Neuron (in vitro differentiated cells): ENCODE measurements around the gene TCF4.
"Not testable (repeated sequence)": the region's sequence is repeated elsewhere in the genome, so short reads cannot be mapped to it uniquely, and the experiment has no call there.

Experiments
- H2AFZ ChIP-seq: one replicate; pipeline ENCODE4 v1.6.1; 2013; ENCODE audit warnings: low read depth, mild to moderate bottlenecking, inconsistent platforms, low read length, moderate library complexity
- H3K27me3 ChIP-seq: one replicate; pipeline ENCODE4 v1.6.1; 2013; ENCODE audit warnings: low read length; ENCODE audit not compliant: insufficient read depth
- H3K36me3 ChIP-seq: one replicate; pipeline ENCODE4 v1.6.1; 2013; ENCODE audit warnings: low read length; ENCODE audit not compliant: insufficient read depth
- H3K4me1 ChIP-seq: one replicate; pipeline ENCODE4 v1.6.1; 2013; ENCODE audit warnings: low read length; ENCODE audit not compliant: insufficient read depth
- H3K4me3 ChIP-seq: 2 replicates; pipeline ENCODE4 v1.5.1; 2013; ENCODE audit warnings: mild to moderate bottlenecking, low read length, moderate library complexity
- H3K9me3 ChIP-seq: one replicate; pipeline ENCODE4 v1.6.1; 2013; ENCODE audit warnings: low read length

Gene TCF4

DNA sequence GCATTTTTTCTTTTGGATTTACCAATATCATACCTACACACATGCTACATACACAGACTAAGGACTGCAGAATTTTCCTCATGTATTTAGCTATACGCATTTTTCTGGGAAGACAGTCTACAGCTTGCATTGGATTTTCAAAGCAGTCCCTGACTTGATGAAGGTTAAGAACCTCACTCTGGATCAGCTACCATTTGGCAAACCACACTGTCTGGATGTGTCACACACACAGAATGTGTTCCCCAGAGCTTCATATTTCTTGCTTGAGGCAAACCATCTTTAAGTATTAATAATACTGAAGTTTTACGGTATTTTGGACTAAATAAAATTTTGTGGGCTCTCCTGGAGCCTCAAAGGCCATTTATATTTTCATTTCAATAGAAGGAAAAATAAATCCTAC is 102.3 kb downstream of the TCF4 start:
- Histone ChIP-seq H3K4me1 (peaks cover 13% of the 10 kb centered on the region), H3K4me3 (no peak overlapping the region), H3K9me3 (no peaks in the 10 kb centered on the region), H3K36me3 (no peaks in the 10 kb centered on the region), H2AFZ (no peak overlapping the region), H3K27me3 (no peaks in the 10 kb centered on the region)

DNA sequence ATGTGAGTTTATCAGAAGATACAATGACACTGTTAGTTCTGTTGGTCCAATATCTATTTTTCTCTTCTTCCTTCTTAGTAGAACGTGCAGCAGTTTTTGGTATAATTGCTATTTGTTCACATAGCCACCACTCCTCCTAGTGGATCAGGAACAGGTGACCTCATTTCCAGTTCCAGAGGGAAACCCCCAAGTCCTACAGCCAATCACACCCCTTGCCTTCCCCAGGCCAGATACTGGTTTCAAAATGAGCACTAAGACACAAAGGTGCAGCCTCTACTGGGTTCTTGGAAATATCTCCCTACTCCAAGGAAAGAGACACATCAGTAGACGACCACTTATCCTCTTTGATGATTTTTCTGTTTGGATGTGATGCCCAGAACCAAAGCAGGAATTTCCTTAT is 103.2 kb downstream of the TCF4 start:
- Histone ChIP-seq H3K4me1 (peaks cover 11% of the 10 kb centered on the region), H3K4me3 (no peak overlapping the region), H3K36me3 (no peaks in the 10 kb centered on the region), H3K9me3 (no peaks in the 10 kb centered on the region), H3K27me3 (no peaks in the 10 kb centered on the region), H2AFZ (no peak overlapping the region)

DNA sequence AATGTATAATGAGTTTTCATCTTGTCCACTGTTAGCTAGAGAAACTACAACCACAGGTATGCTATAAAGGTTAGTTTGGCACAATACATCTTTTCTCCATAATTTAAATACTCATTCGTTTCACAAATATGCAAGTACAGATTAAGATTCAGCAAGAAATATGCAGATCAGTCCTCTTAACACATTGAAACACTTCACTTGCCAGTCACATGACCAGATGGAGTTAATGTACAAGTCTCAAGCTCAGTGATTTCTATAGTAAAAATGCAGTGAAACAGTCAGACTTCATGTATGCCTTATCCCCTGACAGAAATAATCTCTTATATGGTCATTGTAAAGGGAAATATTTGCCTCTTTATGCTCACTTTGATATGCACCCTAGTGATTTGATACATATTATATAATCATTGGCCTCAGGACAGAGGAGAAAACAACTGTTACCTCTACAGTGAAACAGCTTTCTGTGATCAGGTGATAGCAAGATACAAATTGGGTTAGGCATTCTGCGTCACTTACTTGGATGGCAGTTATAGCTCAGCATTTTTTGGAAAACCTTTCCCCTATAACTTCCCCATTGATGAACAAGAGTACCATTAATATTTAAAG is 104.6 kb downstream of the TCF4 start:
- Histone ChIP-seq H3K9me3 (no peaks in the 10 kb centered on the region), H3K4me3 (no peak overlapping the region), H3K36me3 (no peaks in the 10 kb centered on the region), H2AFZ (no peak overlapping the region), H3K4me1 (peaks cover 2% of the 10 kb centered on the region), H3K27me3 (no peaks in the 10 kb centered on the region)

DNA sequence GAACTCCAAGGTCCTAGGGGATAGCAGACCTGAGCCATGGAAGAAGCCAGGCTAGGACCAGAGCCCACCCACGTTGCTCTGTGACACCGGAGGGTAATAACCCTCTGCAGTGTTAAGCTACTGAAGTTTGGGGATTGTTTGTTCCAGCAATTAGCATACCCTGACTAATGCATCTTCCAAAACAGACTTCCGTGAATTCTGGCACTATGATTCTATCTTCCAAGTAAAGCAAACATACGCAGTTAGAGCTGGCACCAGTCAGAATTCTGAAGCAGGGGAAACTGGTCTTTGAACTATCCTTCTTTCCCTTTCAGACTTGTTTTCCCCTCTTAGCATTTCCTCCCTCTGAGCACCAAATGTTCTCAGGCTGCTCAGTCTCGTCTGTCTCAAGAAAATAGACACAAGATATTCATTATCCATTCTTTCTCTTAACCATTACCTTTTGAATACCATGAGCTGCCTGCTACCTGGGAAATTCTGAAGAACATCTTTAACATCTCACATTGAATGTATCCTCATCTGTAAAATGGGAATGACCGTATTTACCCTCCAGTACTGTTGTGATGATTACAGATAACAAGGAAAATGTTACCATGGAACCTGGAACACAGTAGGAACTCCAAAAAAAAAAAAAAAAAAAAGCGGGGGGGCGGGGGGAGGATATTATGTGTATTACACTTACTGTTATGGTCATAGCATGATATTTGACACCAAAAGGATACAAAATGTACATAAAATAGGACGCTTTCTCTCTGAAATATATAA is 108.2 kb downstream of the TCF4 start:
- Histone ChIP-seq H3K4me3 (no peak overlapping the region), H3K36me3 (no peaks in the 10 kb centered on the region), H2AFZ (no peak overlapping the region), H3K9me3 (no peaks in the 10 kb centered on the region), H3K4me1 (no peaks in the 10 kb centered on the region), H3K27me3 (no peaks in the 10 kb centered on the region)

DNA sequence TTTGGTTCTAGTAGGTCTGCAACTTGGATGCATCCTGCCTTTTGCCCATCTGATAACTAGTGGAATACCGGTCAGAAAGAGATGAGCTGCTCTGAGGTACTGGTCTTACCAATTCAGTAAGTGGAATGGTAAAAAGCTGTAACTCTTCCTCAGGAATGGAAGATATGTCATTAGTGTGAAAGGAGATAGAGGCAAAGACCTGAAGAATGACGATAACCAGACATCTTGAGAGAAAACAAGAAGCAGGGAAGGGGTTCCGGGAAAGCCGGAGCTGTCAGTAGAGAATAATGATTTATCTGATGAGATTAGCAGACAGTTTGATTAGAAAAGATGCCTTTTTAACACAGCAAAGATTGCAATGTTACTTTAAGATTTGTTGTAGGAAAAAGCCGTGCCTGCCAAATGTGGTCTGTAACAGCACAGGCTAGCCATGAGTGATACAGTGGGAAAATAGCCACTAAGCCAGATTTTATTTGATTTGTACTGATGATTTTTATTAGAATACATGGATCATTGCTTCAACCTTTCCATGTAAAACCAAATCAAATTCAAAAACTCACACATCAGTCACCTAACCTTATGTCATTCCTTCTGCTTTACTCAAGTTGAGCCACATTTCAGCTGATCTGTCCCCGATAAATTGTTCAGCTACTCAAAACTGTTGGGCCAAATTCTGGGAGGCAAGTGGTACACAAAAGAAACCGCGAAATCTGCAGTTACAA is 110.0 kb downstream of the TCF4 start:
- Histone ChIP-seq H3K27me3 (no peaks in the 10 kb centered on the region), H2AFZ (no peak overlapping the region), H3K4me1 (no peaks in the 10 kb centered on the region), H3K4me3 (no peak overlapping the region), H3K36me3 (no peaks in the 10 kb centered on the region), H3K9me3 (no peaks in the 10 kb centered on the region)

DNA sequence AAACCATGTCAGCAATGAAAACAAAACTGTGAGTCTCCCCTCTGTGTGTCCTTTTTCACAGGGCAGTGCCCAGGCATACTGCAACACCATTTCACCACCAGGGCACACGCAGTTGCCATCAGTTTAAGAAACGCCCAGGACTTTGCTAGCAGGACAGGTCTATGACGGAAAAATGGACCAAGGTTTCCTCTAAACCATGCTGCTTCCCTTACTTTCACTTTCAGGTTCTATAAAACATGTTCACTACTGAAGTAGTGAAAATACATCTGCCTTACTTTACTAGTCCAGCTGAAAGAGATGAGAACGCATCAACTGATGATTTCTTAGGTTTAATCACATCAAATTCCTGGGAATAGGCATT is 110.5 kb downstream of the TCF4 start:
- no peaks in the 10 kb centered on the region for H3K4me1 ChIP-seq
- H2AFZ ChIP-seq: no peak overlapping the region
- no peak overlapping the region for H3K4me3 ChIP-seq
- no peaks in the 10 kb centered on the region for H3K27me3 ChIP-seq
- no peaks in the 10 kb centered on the region for H3K36me3 ChIP-seq
- no peaks in the 10 kb centered on the region for H3K9me3 ChIP-seq

DNA sequence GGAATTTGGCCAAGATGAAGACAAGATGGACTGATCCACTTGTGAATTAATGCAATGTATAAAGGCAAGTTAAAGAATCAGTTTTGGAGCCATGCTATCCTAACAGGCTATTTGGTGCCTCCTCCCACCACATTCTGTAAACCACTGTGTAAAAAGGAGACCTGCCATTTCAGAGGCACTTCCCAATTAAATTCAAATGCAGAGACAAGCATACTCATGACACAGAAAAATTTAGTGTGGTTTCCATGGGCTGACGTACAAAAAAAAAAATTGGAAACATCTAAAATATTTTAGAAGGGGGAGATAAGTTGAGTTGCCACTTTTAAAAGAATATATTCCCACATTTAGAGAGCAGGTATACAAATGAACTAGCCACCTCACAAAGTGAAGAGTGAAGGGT is 112.1 kb downstream of the TCF4 start:
- no peaks in the 10 kb centered on the region for H3K27me3 ChIP-seq
- no peaks in the 10 kb centered on the region for H3K36me3 ChIP-seq
- H3K4me3 ChIP-seq: no peak overlapping the region
- no peaks in the 10 kb centered on the region for H3K4me1 ChIP-seq
- no peaks in the 10 kb centered on the region for H3K9me3 ChIP-seq
- H2AFZ ChIP-seq: no peak overlapping the region

DNA sequence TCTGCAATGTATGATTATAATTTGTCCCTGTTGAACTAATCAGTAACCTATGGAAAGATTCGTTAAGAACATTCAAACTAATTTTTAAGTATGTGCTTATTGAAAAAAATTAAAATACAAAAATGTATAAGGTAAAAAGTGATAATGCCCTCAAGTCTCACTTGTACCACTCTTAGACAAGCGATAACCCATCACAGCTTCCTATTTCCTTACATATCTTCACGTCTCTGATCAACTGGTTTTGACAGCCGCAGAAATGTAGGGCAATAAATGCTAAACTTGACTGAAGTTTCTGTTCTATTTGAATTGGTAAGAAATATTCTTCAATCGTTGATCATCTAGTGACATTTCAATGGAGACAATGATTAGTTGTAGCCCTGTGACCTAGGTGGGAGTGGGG is 112.5 kb downstream of the TCF4 start:
- no peaks in the 10 kb centered on the region for H3K27me3 ChIP-seq
- H2AFZ ChIP-seq: no peak overlapping the region
- H3K36me3 ChIP-seq: no peaks in the 10 kb centered on the region
- no peaks in the 10 kb centered on the region for H3K9me3 ChIP-seq
- no peak overlapping the region for H3K4me3 ChIP-seq
- H3K4me1 ChIP-seq: no peaks in the 10 kb centered on the region

DNA sequence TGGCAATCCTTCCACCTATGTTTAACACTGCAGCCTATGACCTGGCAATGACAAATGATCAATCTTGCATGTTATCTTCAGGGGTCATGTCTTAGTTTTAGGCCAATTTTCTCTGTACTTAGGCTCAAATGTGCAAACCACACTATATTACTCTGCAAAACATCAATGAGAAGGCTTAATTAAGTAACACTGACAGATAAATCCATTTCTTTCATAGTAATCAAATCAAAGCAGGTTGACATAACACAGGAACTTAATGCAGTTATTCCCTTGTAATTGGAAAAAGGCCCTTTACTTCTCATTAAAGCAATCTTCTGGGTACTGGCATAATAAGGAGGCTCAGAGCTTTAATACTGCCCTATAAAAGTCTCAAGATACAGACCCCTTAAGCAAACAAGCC is 114.4 kb downstream of the TCF4 start:
- Histone ChIP-seq H3K27me3 (no peaks in the 10 kb centered on the region), H3K9me3 (no peaks in the 10 kb centered on the region), H3K4me3 (no peak overlapping the region), H3K36me3 (no peaks in the 10 kb centered on the region), H3K4me1 (no peaks in the 10 kb centered on the region), H2AFZ (no peak overlapping the region)

DNA sequence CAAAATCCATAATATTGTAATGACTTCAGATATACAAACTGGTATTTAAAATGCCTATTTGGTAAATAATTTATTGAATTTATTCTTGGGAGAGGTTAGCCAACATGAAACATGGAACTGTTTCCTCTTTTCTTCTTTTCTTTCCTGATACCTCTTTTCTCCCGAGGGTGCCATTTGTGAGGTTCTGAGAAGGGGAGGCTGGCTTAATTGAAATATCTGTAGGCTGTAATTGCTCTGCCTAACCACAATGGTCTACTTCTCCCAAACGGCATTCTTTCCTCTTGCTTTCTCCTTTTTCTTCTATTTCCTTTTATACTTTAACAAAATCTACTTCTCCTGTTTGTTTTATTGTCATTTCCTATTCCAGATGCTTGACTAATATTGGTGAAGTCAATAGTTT is 114.9 kb downstream of the TCF4 start:
- H3K4me3 ChIP-seq: no peak overlapping the region
- no peaks in the 10 kb centered on the region for H3K36me3 ChIP-seq
- H3K9me3 ChIP-seq: no peaks in the 10 kb centered on the region
- no peaks in the 10 kb centered on the region for H3K4me1 ChIP-seq
- no peaks in the 10 kb centered on the region for H3K27me3 ChIP-seq
- no peak overlapping the region for H2AFZ ChIP-seq

DNA sequence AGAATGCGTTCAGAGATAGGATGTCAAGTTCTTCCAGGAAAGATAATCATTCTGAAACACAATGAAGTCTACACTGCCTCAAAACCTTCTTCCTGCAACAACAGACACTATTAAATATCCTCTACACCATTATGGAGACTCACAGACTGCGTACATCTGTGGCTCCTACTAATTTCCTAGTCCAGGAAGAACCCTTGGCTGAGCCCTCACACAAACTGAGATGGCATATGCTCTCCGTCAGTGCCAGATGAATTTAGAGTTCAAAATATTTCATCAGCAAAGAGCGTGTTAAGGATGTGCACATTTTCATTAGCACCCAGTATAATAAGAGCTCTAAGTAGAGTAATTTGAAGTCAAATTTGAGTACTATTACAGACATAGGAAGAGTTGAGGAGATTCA is 117.2 kb downstream of the TCF4 start:
- H3K36me3 ChIP-seq: no peaks in the 10 kb centered on the region
- H2AFZ ChIP-seq: no peak overlapping the region
- no peak overlapping the region for H3K4me3 ChIP-seq
- no peaks in the 10 kb centered on the region for H3K4me1 ChIP-seq
- H3K9me3 ChIP-seq: no peaks in the 10 kb centered on the region
- H3K27me3 ChIP-seq: no peaks in the 10 kb centered on the region

DNA sequence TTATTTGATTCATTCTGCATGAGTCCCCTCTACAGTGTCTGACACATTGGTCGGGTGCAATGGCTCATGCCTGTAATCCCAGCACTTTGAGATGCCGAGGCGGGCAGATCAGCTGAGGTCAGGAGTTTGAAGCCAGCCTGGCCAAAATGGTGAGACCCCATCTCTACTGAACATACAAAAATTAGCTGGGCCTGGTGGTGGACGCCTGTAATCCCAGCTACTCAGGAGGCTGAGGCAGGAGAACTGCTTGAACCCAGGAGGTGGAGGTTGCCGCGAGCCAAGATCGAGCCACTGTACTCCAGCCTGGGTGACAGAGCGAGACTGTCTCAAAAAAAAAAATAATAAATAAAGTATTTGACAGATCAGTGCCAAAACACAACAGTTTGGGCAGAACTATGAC is 118.9 kb downstream of the TCF4 start:
- not testable (repeated sequence) for H3K4me3 ChIP-seq, H3K9me3 ChIP-seq, H3K4me1 ChIP-seq, H3K27me3 ChIP-seq, H3K36me3 ChIP-seq, H2AFZ ChIP-seq

DNA sequence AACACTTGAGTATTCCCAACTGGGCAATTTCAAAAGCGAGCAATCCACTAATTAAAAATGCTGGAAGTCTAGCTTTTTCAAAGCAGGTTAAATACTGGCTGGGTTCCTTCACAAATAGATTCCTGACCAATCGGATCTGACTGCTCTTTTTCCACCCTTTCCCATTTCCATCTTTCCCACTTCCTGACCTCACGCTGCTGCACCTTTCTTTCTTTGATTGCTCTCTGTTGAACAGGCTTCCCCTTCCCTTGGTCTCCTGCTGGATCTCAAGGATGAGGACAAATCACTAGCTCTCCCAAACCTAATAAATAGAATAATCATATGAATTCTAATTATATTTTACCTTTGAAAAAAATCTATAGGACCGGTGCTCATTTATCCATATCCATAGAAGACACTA is 121.2 kb downstream of the TCF4 start:
- peaks cover 4% of the 10 kb centered on the region for H3K36me3 ChIP-seq
- no peaks in the 10 kb centered on the region for H3K4me1 ChIP-seq
- no peak overlapping the region for H3K4me3 ChIP-seq
- H2AFZ ChIP-seq: no peak overlapping the region
- H3K27me3 ChIP-seq: no peaks in the 10 kb centered on the region
- no peaks in the 10 kb centered on the region for H3K9me3 ChIP-seq
